HepG2 (cell line): ENCODE results near the gene RBBP8NL. TPM values are rescaled to one million over a fixed set of nuclear protein-coding genes. Genes with fewer than 3 reads are reported as not detected.

Source experiments
- AGO2 ChIP-seq: fragments of 200-400 bp; formaldehyde crosslinking; optimal IDR thresholded peaks from 2 replicates; pipeline ENCODE3; 2017; ENCODE audit warnings: mild to moderate bottlenecking, low read depth, low read length, moderate library complexity
- CHCHD3 ChIP-seq: sonication (generic); formaldehyde crosslinking; IDR thresholded peaks from 2 replicates; pipeline ENCODE4 v1.8.0; 2022; ENCODE audit warnings: mild to moderate bottlenecking, missing genetic modification reagents, moderate library complexity
- CREM ChIP-seq, 2 experiments: sonication (generic) in 1 of 2; formaldehyde crosslinking in 1 of 2; IDR thresholded peaks; 2 replicates each; pipeline versions ENCODE4 v1.4.0 to v1.6.1; 2016 to 2020; ENCODE audit warnings: antibody characterized with exemption in 1 of 2, mild to moderate bottlenecking in 1 of 2, missing genetic modification reagents in 1 of 2
- FIP1L1 ChIP-seq: fragments of 200-400 bp; formaldehyde crosslinking; IDR thresholded peaks from 2 replicates; pipeline ENCODE4 v1.6.1; 2018; ENCODE audit warnings: low read depth, mild to moderate bottlenecking, low read length, moderate library complexity, borderline replicate concordance; ENCODE audit not compliant: insufficient read depth
- GABPB1 ChIP-seq: IDR thresholded peaks from 2 replicates; pipeline ENCODE4 v1.6.1; 2016; ENCODE audit warnings: mild to moderate bottlenecking, missing genetic modification reagents, moderate library complexity, missing compliant biosample characterization
- GTF3A ChIP-seq: sonication (generic); formaldehyde crosslinking; conservative IDR thresholded peaks from 2 replicates; pipeline ENCODE4 v1.4.0; 2020; ENCODE audit warnings: mild to moderate bottlenecking, missing genetic modification reagents
- IKZF5 ChIP-seq: IDR thresholded peaks from 2 replicates; pipeline ENCODE4 v1.6.1; 2018; ENCODE audit warnings: missing genetic modification reagents, mild to moderate bottlenecking, missing compliant biosample characterization
- JARID2 ChIP-seq: sonication (generic); formaldehyde crosslinking; IDR thresholded peaks from 2 replicates; pipeline ENCODE4 v1.8.1; 2023; ENCODE audit warnings: missing genetic modification reagents, inconsistent platforms; ENCODE audit not compliant: insufficient replicate concordance
- MAFG ChIP-seq: sonication (generic); formaldehyde crosslinking; IDR thresholded peaks from 2 replicates; pipeline ENCODE4 v1.5.1; 2020; ENCODE audit warnings: mild to moderate bottlenecking, missing genetic modification reagents
- ZNF225 ChIP-seq: sonication (generic); formaldehyde crosslinking; IDR thresholded peaks from 2 replicates; pipeline ENCODE4 v1.4.0; 2020; ENCODE audit warnings: mild to moderate bottlenecking, missing genetic modification reagents
- ZNF3 ChIP-seq: IDR thresholded peaks from 2 replicates; pipeline ENCODE4 v1.7.0; 2017; ENCODE audit warnings: inconsistent platforms
- ZNF33B ChIP-seq: sonication (generic); formaldehyde crosslinking; IDR thresholded peaks from 2 replicates; pipeline ENCODE4 v1.5.1; 2020; ENCODE audit warnings: mild to moderate bottlenecking, missing genetic modification reagents
- ZNF367 ChIP-seq: sonication (generic); formaldehyde crosslinking; IDR thresholded peaks from 2 replicates; pipeline ENCODE4 v1.4.0; 2020; ENCODE audit warnings: missing genetic modification reagents, borderline replicate concordance
- ZNF441 ChIP-seq: sonication (generic); formaldehyde crosslinking; IDR thresholded peaks from 2 replicates; pipeline ENCODE4 v1.7.0; 2021; ENCODE audit warnings: missing genetic modification reagents, borderline replicate concordance
- polyA plus RNA-seq, 8 experiments: library from polyadenylated mRNA; depleted of rRNA in 3 of 8; stranded (reverse) in 7 of 8; unstranded in 1 of 8; fragments of >200 nt; fragmentation: Illumina TruSeq in 4 of 8; extraction: Trizol in 4 of 8; gene quantifications; 2 replicates each; pipeline versions ENCODE4 v1.2.1 to v1.2.3, GENCODE V29; 2011 to 2016; ENCODE audit warnings: low read depth in 4 of 8, missing spikeins in 1 of 8, mixed read lengths in 1 of 8; ENCODE audit not compliant: insufficient read depth in 1 of 8
- total RNA-seq, 5 experiments: library from RNA; depleted of rRNA; stranded (reverse); fragments of >200 nt; fragmentation: Illumina TruSeq; extraction: Trizol; gene quantifications; 2 replicates each; pipeline ENCODE4 v1.2.3, GENCODE V29; 2016; ENCODE audit warnings: low read depth in 1 of 5
- TF ChIP-seq, protein P1 (sequence below): sonication (generic); formaldehyde crosslinking; conservative IDR thresholded peaks from 2 replicates; pipeline ENCODE4 v1.4.0; 2020; ENCODE audit warnings: missing genetic modification reagents
- TF ChIP-seq, protein P2 (sequence below): sonication (generic); formaldehyde crosslinking; IDR thresholded peaks from 2 replicates; pipeline ENCODE4 v1.8.1; 2023; ENCODE audit warnings: mild to moderate bottlenecking, missing genetic modification reagents

The RBBP8NL gene
- total and polyA plus RNA-seq, 2 of the 13 experiments (the other 11 are each of a cell fraction or from before 2014, with no cell fraction given) = 0.69 to 0.86 TPM

GRCh38 chr20:62396367-62397239, 30.7 kb downstream of the RBBP8NL start (continued):
- TF ChIP-seq ZNF33B (CRISPR knock-in tag) = no peak
- TF ChIP-seq, protein P1, sequence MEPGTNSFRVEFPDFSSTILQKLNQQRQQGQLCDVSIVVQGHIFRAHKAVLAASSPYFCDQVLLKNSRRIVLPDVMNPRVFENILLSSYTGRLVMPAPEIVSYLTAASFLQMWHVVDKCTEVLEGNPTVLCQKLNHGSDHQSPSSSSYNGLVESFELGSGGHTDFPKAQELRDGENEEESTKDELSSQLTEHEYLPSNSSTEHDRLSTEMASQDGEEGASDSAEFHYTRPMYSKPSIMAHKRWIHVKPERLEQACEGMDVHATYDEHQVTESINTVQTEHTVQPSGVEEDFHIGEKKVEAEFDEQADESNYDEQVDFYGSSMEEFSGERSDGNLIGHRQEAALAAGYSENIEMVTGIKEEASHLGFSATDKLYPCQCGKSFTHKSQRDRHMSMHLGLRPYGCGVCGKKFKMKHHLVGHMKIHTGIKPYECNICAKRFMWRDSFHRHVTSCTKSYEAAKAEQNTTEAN (CRISPR knock-in tag) = no peak
- TF ChIP-seq ZNF3 (CRISPR knock-in tag) = no peak
- TF ChIP-seq GABPB1 (CRISPR knock-in tag) = 0 out of 2 replicates have a peak, but pooled peaks have one; percentile 6
- TF ChIP-seq ZNF225 (CRISPR knock-in tag) = no peak
- TF ChIP-seq MAFG = no peak
- peak; percentile 67 for TF ChIP-seq AGO2
- no peak for TF ChIP-seq CREM (IDR thresholded peaks at IDR 0.05)
- no peak for TF ChIP-seq CREM (CRISPR knock-in tag; IDR thresholded peaks at IDR 0.05)
- no peak for TF ChIP-seq GTF3A (CRISPR knock-in tag)
- no peak for TF ChIP-seq IKZF5
- TF ChIP-seq CHCHD3 (CRISPR knock-in tag) = peak; percentile 70; the same call in 1 of the 2 replicates
- TF ChIP-seq FIP1L1 = no peak
- TF ChIP-seq ZNF441 = no peak
- TF ChIP-seq ZNF367 (CRISPR knock-in tag) = no peak
- no peak for TF ChIP-seq JARID2 (CRISPR knock-in tag)
- TF ChIP-seq, protein P2, sequence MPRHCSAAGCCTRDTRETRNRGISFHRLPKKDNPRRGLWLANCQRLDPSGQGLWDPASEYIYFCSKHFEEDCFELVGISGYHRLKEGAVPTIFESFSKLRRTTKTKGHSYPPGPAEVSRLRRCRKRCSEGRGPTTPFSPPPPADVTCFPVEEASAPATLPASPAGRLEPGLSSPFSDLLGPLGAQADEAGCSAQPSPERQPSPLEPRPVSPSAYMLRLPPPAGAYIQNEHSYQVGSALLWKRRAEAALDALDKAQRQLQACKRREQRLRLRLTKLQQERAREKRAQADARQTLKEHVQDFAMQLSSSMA (CRISPR knock-in tag) = no peak
